CD4-positive, alpha-beta T cell (primary cell): ENCODE data around the gene RUNX1. TPM values are rescaled to one million over a fixed set of nuclear protein-coding genes. Genes with fewer than 3 reads are reported as not detected.
A peak's percentile ranks its signal among the peaks of the same experiment; 100 is the strongest.

Source experiments
- ATAC-seq: fragments of 200-7000 bp; cut with Tn5 transposase; one replicate; pipeline ENCODE4 v1.10.0; 2022; ENCODE audit warnings: mild to moderate bottlenecking; ENCODE audit not compliant: poor library complexity
- CTCF ChIA-PET: fragments of 350-600 bp; sonication (Branson Sonifier 250); formaldehyde crosslinking; loops from one replicate; lab custom pipeline; 2021; ENCODE audit warnings: antibody characterized with exemption, inconsistent platforms; lab: Charles Lee
- POLR2A ChIA-PET: fragments of 350-600 bp; sonication (Branson Sonifier 250); formaldehyde crosslinking; loops from one replicate; lab custom pipeline; 2021; ENCODE audit warnings: antibody characterized with exemption, inconsistent platforms; lab: Charles Lee
- DNase-seq, 14 experiments: peaks; one replicate each; pipeline ENCODE4 v3.0.0-alpha.2; 2013 to 2020; ENCODE audit warnings: mixed read lengths in 2 of 14
- H3K27ac ChIP-seq, 2 donors: one replicate each; pipeline versions ENCODE4 v1.5.1 to v1.7.0; 2013; ENCODE audit warnings: low read length in 2 of 2, low read depth in 1 of 2, mild to moderate bottlenecking in 1 of 2
- H3K27me3 ChIP-seq, 2 experiments: 1 replicate in 1 of 2; 2 replicates in 1 of 2; pipeline versions ENCODE4 v1.6.1 to v1.7.0; 2013; ENCODE audit warnings: low read length in 2 of 2, control low read depth in 1 of 2, mild to moderate bottlenecking in 1 of 2, moderate library complexity in 1 of 2; ENCODE audit not compliant: insufficient read depth in 2 of 2, control insufficient read depth in 1 of 2
- H3K36me3 ChIP-seq: one replicate; pipeline ENCODE4 v1.6.1; 2013; ENCODE audit warnings: low read length, control low read depth; ENCODE audit not compliant: insufficient read depth
- H3K4me1 ChIP-seq: one replicate; pipeline ENCODE4 v1.6.1; 2013; ENCODE audit warnings: low read length, control low read depth; ENCODE audit not compliant: insufficient read depth
- H3K4me3 ChIP-seq: one replicate; pipeline ENCODE4 v1.5.1; 2013; ENCODE audit warnings: mild to moderate bottlenecking, low read length, moderate library complexity
- H3K9me3 ChIP-seq, 2 experiments: 1 replicate in 1 of 2; 2 replicates in 1 of 2; pipeline versions ENCODE4 v1.6.1 to v1.7.0; 2013; ENCODE audit warnings: low read length in 2 of 2, mild to moderate bottlenecking in 2 of 2, control low read depth in 1 of 2, moderate library complexity in 1 of 2; ENCODE audit not compliant: control insufficient read depth in 1 of 2, insufficient read depth in 1 of 2
- H3K27ac Mint-ChIP-seq: one replicate; pipeline ENCODE4 v1.8.0; 2020; ENCODE audit warnings: mixed read lengths
- H3K27me3 Mint-ChIP-seq: one replicate; pipeline ENCODE4 v1.8.0; 2021; ENCODE audit warnings: mixed read lengths
- H3K36me3 Mint-ChIP-seq: one replicate; pipeline ENCODE4 v1.8.0; 2021; ENCODE audit warnings: low read depth, mixed read lengths
- H3K4me1 Mint-ChIP-seq: one replicate; pipeline ENCODE4 v1.8.0; 2021; ENCODE audit warnings: low read depth, mixed read lengths
- H3K4me3 Mint-ChIP-seq: one replicate; pipeline ENCODE4 v1.8.0; 2020; ENCODE audit warnings: mild to moderate bottlenecking, mixed read lengths
- H3K9me3 Mint-ChIP-seq: one replicate; pipeline ENCODE4 v1.8.0; 2020; ENCODE audit warnings: mixed read lengths
- intact Hi-C, 2 experiments: fragments of 100-400 bp; cut with DNase I in 1 of 2; cut with micrococcal nuclease in 1 of 2; formaldehyde crosslinking; loops; one replicate each; pipeline versions ENCODE4 v1.15.1 to v1.9.0; 2023 to 2025; cut with DNase I, micrococcal nuclease
- total RNA-seq, 174 experiments: library from RNA in 2 of 174; stranded (reverse) in 2 of 174; gene quantifications; one replicate each; pipeline ENCODE4 v1.2.3 and lab custom pipeline; 2021 to 2026
- TF ChIP-seq, protein P1 (sequence below): fragments of 200-600 bp; IDR thresholded peaks from one replicate; pipeline ENCODE4 v1.8.0; 2022; ENCODE audit warnings: antibody characterized with exemption, mild to moderate bottlenecking

RUNX1 gene
- total RNA-seq, 2 experiments from 2014 or later = 71.7 to 74.3 TPM

GRCh38 chr21:34859976-34860653, 189.0 kb downstream of the RUNX1 start:
- Histone ChIP-seq H3K36me3 (peaks cover 91% of the 10 kb centered on the region), H3K27me3 (no peaks in the 10 kb centered on the region), H3K4me1 (peaks cover under 1% of the 10 kb centered on the region), H3K4me3 (no peak overlapping the region), H3K9me3 (no peaks in the 10 kb centered on the region), H3K27ac (no peak overlapping the region)
- ChIA-PET CTCF (no interaction called here), POLR2A (no interaction called here)
- intact Hi-C loops = no loop called here
- no peak for DNase-seq
- Mint-ChIP-seq H3K36me3 (peaks cover 98% of the 10 kb centered on the region), H3K27ac (no peak overlapping the region), H3K4me1 (peaks cover 14% of the 10 kb centered on the region), H3K4me3 (no peak overlapping the region), H3K27me3 (no peaks in the 10 kb centered on the region), H3K9me3 (no peaks in the 10 kb centered on the region)
- no peak for ATAC-seq
- TF ChIP-seq, protein P1, sequence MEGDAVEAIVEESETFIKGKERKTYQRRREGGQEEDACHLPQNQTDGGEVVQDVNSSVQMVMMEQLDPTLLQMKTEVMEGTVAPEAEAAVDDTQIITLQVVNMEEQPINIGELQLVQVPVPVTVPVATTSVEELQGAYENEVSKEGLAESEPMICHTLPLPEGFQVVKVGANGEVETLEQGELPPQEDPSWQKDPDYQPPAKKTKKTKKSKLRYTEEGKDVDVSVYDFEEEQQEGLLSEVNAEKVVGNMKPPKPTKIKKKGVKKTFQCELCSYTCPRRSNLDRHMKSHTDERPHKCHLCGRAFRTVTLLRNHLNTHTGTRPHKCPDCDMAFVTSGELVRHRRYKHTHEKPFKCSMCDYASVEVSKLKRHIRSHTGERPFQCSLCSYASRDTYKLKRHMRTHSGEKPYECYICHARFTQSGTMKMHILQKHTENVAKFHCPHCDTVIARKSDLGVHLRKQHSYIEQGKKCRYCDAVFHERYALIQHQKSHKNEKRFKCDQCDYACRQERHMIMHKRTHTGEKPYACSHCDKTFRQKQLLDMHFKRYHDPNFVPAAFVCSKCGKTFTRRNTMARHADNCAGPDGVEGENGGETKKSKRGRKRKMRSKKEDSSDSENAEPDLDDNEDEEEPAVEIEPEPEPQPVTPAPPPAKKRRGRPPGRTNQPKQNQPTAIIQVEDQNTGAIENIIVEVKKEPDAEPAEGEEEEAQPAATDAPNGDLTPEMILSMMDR = no peak

DNA sequence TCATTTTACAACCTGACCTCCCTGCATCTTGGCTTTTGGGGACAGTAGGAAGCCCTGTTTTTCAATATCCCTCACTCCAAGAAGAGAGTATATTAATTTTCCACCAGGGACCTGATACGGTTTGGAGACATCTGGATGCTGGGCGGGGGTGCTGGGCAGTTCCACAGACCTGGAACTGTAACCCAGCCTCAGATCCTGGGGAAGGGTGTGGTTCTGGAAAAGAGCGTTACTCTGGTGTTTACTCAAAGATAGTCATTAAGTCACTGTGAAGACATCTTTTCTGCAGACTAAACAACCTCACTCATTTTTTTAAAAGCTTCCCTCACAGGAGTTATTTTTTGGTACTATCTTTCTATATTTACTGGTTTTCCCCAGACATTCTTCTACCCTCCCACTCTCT, 190.5 kb downstream of the RUNX1 start:
- Mint-ChIP-seq H3K4me3 (no peak overlapping the region), H3K27ac (peak overlapping the region; percentile 28)
- CTCF ChIA-PET = no interaction called here

GRCh38 chr21:34857874-34858273, 191.2 kb downstream of the RUNX1 start:
- no peak for ATAC-seq
- Histone ChIP-seq H3K9me3 (no peaks in the 10 kb centered on the region), H3K27me3 (no peaks in the 10 kb centered on the region), H3K4me3 (no peak overlapping the region), H3K27ac (no peak overlapping the region), H3K4me1 (no peaks in the 10 kb centered on the region), H3K36me3 (peaks cover 94% of the 10 kb centered on the region)
- intact Hi-C loops = no loop called here
- no peak overlapping the region for H3K4me3 Mint-ChIP-seq
- peaks cover 97% of the 10 kb centered on the region for H3K36me3 Mint-ChIP-seq
- DNase-seq = no peak
- no peaks in the 10 kb centered on the region for H3K27me3 Mint-ChIP-seq
- H3K27ac Mint-ChIP-seq = peak overlapping the region; percentile 28
- CTCF ChIA-PET = no interaction called here
- POLR2A ChIA-PET = interaction anchor here (0.6 kb wide), 1 partner anchor 97 kb away, joined by 3 read pairs; no protein-coding TSS in a partner anchor
- no peaks in the 10 kb centered on the region for H3K9me3 Mint-ChIP-seq
- TF ChIP-seq, protein P1 = no peak
- H3K4me1 Mint-ChIP-seq = peaks cover 8% of the 10 kb centered on the region

More for the DNA sequence above, 190.5 kb downstream of the RUNX1 start:
- TF ChIP-seq, protein P1 = no peak
- no peaks in the 10 kb centered on the region for H3K27me3 Mint-ChIP-seq
- intact Hi-C loops = no loop called here
- Histone ChIP-seq H3K4me3 (no peak overlapping the region), H3K36me3 (peaks cover 91% of the 10 kb centered on the region), H3K27ac (no peak overlapping the region), H3K9me3 (no peaks in the 10 kb centered on the region), H3K27me3 (no peaks in the 10 kb centered on the region), H3K4me1 (no peaks in the 10 kb centered on the region)
- peaks cover 98% of the 10 kb centered on the region for H3K36me3 Mint-ChIP-seq
- no peak for DNase-seq
- POLR2A ChIA-PET = no interaction called here
- ATAC-seq = no peak
- H3K4me1 Mint-ChIP-seq = peaks cover 8% of the 10 kb centered on the region
- H3K9me3 Mint-ChIP-seq = no peaks in the 10 kb centered on the region
